Neural crest cell (in vitro differentiated cells): ENCODE results near the gene DENND1B. TPM values are rescaled to one million over a fixed set of nuclear protein-coding genes. Genes with fewer than 3 reads are reported as not detected.
A peak's percentile ranks its signal among the peaks of the same experiment; 100 is the strongest.

ENCODE experiments used
- DNase-seq: peaks from one replicate; pipeline ENCODE4 v3.0.0; 2021; ENCODE audit warnings: low read depth, mixed read lengths, low spot score
- H3K27ac Mint-ChIP-seq: one replicate; pipeline ENCODE4 v1.8.0; 2021; ENCODE audit warnings: mild to moderate bottlenecking, mixed read lengths; ENCODE audit not compliant: unreplicated experiment
- H3K27me3 Mint-ChIP-seq: 2 replicates; pipeline ENCODE4 v1.8.0; 2021; ENCODE audit warnings: low read depth, mild to moderate bottlenecking, mixed read lengths
- H3K36me3 Mint-ChIP-seq: 2 replicates; pipeline ENCODE4 v1.8.0; 2021; ENCODE audit warnings: low read depth, mild to moderate bottlenecking, mixed read lengths
- H3K4me1 Mint-ChIP-seq: 2 replicates; pipeline ENCODE4 v1.8.0; 2021; ENCODE audit warnings: mixed read lengths
- H3K4me3 Mint-ChIP-seq: one replicate; pipeline ENCODE4 v1.8.0; 2021; ENCODE audit warnings: mild to moderate bottlenecking, mixed read lengths
- H3K9me3 Mint-ChIP-seq: 2 replicates; pipeline ENCODE4 v1.8.0; 2021; ENCODE audit warnings: mixed read lengths
- total RNA-seq: library from RNA; stranded (reverse); gene quantifications from 2 replicates; pipeline ENCODE4 v1.2.1, GENCODE V29; 2021
- TF ChIP-seq, protein P1 (sequence below): fragments of 200-600 bp; sonication (generic); conservative IDR thresholded peaks from 2 replicates; pipeline ENCODE4 v1.5.0; 2021; ENCODE audit warnings: antibody characterized with exemption, mild to moderate bottlenecking

Gene DENND1B
- total RNA-seq, 1 donor from 2014 or later = 6.5 TPM

DNA sequence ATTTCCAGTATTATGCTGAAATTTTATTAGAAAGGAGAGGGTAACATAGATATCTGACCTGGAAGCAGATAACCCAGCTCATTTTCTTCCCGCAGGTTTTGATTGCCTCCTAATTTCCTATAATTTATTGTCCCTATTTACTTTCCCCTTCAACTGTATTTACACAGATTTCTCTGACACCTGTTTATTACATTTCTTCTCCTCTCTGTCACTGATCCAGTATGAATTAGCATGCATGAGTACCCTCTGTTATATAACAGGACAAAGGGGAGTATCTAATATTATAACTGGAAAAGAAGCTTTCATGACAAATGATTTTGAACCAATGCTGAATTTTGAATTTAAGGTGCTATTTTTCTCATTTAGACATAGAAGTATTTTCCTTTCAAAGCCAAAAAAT, 37.4 kb downstream of the DENND1B start:
- Mint-ChIP-seq H3K4me1 (peaks cover 18% of the 10 kb centered on the region), H3K27ac (no peak overlapping the region), H3K36me3 (peaks cover 5% of the 10 kb centered on the region), H3K4me3 (no peak overlapping the region), H3K27me3 (peaks cover 13% of the 10 kb centered on the region), H3K9me3 (no peaks in the 10 kb centered on the region)
- TF ChIP-seq, protein P1, sequence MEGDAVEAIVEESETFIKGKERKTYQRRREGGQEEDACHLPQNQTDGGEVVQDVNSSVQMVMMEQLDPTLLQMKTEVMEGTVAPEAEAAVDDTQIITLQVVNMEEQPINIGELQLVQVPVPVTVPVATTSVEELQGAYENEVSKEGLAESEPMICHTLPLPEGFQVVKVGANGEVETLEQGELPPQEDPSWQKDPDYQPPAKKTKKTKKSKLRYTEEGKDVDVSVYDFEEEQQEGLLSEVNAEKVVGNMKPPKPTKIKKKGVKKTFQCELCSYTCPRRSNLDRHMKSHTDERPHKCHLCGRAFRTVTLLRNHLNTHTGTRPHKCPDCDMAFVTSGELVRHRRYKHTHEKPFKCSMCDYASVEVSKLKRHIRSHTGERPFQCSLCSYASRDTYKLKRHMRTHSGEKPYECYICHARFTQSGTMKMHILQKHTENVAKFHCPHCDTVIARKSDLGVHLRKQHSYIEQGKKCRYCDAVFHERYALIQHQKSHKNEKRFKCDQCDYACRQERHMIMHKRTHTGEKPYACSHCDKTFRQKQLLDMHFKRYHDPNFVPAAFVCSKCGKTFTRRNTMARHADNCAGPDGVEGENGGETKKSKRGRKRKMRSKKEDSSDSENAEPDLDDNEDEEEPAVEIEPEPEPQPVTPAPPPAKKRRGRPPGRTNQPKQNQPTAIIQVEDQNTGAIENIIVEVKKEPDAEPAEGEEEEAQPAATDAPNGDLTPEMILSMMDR = no peak
- DNase-seq = no peak

DNA sequence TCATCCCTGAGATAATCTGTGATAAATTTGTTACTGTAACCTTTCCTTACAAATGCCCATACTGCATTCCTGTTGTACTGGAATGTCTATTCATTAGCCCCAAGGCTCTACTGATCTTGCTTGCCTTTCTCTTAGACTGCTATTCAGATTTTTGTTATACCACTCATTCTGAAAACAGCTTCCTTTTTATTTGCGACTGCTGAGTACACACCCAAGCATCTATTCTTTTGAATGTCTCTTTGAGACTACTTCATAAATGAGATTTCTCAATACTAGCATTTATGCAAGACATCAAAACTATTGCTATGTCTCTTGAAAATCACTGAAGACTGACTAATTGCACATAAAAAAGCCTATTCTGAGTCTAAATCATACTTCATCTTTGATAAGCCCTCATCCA, 38.6 kb downstream of the DENND1B start:
- H3K4me3 Mint-ChIP-seq = no peak overlapping the region
- peaks cover 27% of the 10 kb centered on the region for H3K4me1 Mint-ChIP-seq
- DNase-seq = no peak
- peaks cover 5% of the 10 kb centered on the region for H3K36me3 Mint-ChIP-seq
- H3K27me3 Mint-ChIP-seq = peaks cover 22% of the 10 kb centered on the region
- no peak overlapping the region for H3K27ac Mint-ChIP-seq
- TF ChIP-seq, protein P1 = no peak
- no peaks in the 10 kb centered on the region for H3K9me3 Mint-ChIP-seq

DNA sequence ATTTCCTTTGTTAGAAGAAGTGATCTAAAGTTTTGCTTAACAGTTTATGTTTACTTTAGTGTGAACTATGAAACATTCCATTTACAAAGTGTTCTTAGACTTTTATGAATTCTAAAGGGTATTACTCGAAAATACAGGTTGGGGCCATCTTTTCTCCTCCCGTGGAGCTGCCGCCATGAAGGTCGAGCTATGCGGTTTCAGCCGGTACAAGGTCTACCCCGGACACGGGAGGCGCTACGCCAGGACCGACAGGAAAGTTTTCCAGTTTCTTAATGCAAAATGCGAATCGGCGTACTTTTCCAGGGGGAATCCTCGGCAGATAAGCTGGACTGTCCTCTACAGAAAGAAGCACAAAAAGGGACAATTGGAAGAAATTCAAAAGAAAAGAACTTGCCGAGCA, 39.8 kb downstream of the DENND1B start:
- Mint-ChIP-seq H3K27me3 (peaks cover 27% of the 10 kb centered on the region), H3K4me1 (peaks cover 27% of the 10 kb centered on the region), H3K4me3 (no peak overlapping the region), H3K9me3 (no peaks in the 10 kb centered on the region), H3K27ac (no peak overlapping the region), H3K36me3 (peaks cover 5% of the 10 kb centered on the region)
- DNase-seq = no peak
- TF ChIP-seq, protein P1 = no peak

DNA sequence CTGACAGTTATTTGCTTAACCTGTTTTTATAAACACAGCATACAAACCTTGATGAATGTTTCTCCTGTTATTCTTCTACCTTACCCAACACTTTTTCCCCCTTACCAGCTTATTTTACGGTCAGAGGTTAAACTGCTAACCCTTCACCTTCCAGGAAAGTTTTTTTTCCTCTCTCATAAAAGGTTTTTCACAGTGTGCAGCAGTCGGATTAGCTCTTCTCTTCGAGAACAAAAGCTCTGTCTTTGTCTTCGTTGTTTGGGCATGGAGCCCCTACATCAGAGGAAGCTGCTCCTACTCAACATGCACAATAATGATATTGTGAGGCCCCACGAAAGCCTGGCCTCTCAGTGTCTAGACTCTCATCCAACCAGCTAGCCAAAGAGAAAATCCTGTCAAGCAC, 42.0 kb downstream of the DENND1B start:
- no peak overlapping the region for H3K27ac Mint-ChIP-seq
- peak overlapping the region; percentile 2 for H3K4me3 Mint-ChIP-seq
- peak; percentile 11 for DNase-seq
- H3K36me3 Mint-ChIP-seq = peaks cover 11% of the 10 kb centered on the region
- peaks cover 27% of the 10 kb centered on the region for H3K4me1 Mint-ChIP-seq
- H3K9me3 Mint-ChIP-seq = peaks cover 2% of the 10 kb centered on the region
- peaks cover 27% of the 10 kb centered on the region for H3K27me3 Mint-ChIP-seq
- TF ChIP-seq, protein P1 = no peak

DNA sequence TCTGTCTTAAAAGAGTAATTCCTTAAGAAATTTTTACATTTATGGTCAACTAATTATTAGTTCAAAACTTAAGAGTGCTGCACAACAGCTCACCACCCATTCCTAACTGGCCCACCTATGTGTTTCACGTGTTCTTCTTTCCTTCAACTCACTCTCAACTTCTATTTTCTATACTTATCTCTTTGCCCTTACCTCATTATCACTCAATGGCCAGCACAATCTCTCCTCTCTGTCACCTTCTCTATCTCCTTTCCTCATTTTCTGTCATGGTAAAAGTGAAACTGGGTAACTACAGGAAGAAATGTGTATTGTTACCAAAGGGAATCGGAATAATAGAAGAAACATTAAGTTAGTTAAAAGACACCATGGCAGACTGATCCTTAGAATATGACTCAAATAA, 43.1 kb downstream of the DENND1B start:
- Mint-ChIP-seq H3K27ac (peak overlapping the region; percentile 31), H3K27me3 (peaks cover 25% of the 10 kb centered on the region), H3K9me3 (peaks cover 6% of the 10 kb centered on the region), H3K36me3 (peaks cover 12% of the 10 kb centered on the region), H3K4me3 (no peak overlapping the region), H3K4me1 (peaks cover 25% of the 10 kb centered on the region)
- TF ChIP-seq, protein P1 = no peak
- no peak for DNase-seq

DNA sequence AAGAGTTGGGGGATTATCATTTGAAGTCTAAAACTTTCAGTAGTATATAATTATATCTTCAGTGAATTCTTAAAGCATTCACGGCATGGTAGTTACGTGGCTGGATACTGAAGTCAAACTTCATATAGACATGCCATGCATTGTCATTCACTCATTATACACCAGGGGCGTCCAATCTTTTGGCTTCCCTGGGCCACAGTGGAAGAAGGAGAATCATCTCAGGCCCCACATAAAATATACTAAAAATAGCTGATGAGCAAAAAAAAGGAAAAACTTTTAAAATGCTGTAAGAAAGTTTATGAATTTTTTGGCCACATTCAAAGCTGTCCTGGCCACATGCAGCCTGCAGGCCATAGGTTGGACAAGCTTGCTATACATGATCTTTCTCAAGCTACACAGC, 43.8 kb downstream of the DENND1B start:
- Mint-ChIP-seq H3K4me1 (peaks cover 18% of the 10 kb centered on the region), H3K27ac (no peak overlapping the region), H3K36me3 (peaks cover 12% of the 10 kb centered on the region), H3K4me3 (no peak overlapping the region), H3K9me3 (peaks cover 6% of the 10 kb centered on the region), H3K27me3 (peaks cover 22% of the 10 kb centered on the region)
- TF ChIP-seq, protein P1 = no peak
- DNase-seq = no peak
